Midbrain (tissue), 1 donor: ENCODE measurements around the gene NUP133.
"Not testable (repeated sequence)": the region's sequence is repeated elsewhere in the genome, so short reads cannot be mapped to it uniquely, and the experiment has no call there.

Experiments used
- DNase-seq: peaks from one replicate; lab custom pipeline; 2025; lab: John Stamatoyannopoulos, UW

NUP133 gene

DNA sequence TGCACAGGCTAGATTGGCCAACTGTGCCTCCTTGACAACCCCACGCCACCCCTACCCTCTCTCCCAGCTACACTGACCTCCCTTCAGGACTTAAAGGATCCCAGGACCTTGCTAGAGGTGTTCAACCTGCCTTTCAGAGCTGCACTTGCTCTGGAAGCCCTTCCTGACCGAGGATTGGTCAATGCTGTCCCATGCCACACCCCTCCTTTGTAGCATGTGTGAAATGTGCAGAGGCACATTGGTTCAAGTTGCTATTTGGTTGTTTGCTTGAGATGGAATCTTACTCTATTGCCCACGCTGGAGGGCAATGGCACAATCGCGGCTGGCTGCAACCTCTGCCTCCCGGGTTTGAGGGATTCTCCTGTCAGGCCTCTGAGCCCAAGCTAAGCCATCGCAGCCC, 96.1 kb downstream of the NUP133 start:
- no peak for DNase-seq

DNA sequence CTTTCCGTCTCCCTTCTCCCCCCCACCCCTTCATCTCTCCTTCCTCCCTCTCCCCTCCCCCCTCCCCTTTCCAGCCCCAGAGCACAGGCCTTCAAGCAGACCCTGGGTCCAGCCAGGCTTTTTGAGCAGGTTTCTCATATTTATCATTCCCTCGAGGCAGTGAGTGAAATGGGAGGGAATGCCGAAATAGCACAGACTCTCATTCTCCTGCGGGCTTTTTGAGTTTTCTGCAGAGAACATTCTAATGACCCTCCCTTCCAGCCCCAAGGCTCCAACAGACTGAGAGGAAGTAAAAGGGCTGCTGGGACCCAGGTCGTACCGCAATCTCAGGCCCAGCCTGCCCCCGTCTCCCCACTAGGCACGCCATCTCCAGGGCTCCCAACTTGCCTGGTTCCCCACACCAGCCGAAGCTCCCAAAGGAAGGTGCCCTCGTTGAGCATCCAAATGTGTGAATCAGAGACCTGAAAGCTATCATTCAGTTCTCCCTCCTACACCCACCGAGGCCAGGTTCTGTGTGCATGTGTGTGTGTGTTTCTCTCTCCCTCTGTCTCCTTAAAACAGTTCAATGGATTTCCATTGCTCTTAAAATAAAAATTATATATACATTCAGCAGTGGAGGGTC, 96.6 kb downstream of the NUP133 start:
- DNase-seq = no peak

DNA sequence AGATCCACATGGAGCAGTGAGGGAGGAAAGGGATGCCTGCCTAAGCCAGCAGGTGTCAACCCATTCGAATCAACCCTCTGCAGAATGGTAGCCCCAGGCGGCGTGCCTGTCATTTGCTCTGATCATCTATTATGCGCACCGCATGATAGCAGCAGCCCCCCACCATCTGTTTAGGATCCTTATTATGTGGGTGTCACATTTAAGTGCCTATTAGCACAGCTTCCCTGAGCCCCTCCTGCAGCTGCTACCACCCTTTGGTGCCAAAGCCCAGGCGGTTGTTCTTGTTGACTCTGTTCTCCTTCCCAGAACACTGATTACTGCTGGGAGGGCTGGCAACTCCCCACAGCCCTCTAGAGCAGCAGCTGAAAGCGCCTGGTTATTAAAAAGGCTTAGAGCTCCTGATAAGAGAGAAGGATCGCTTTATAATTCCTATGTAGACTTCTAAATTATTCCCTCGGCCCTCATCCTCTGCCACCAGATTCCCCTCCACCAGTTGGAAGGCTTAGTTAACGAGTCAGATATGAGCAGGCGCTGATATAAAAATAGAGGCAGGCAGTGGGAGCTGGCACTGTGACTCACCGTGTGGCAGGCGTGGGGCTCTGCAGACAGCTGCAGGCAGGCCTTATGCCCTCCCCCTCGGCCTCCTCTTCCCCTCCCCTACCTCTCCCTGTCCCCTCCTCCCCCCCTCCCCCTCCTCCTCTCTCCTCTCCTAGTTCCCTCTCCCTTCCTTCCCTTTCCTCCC, 97.3 kb downstream of the NUP133 start:
- peak; percentile 31 for DNase-seq

DNA sequence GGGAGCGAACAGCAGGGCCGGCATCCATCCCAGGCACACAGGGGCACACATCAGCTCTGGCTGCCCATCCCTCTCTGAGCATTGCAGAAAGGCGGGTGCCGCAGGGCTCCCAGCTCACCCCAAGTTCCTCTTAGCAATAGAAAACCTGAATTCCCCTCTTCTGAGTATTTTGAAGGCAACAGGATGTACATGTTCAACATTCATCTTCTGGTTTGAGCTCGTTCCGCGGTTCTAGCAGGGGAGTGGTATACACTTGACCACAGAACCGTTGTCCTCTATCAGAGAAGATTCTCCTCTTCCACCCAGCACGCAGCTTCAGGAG, 97.8 kb downstream of the NUP133 start:
- DNase-seq = no peak

DNA sequence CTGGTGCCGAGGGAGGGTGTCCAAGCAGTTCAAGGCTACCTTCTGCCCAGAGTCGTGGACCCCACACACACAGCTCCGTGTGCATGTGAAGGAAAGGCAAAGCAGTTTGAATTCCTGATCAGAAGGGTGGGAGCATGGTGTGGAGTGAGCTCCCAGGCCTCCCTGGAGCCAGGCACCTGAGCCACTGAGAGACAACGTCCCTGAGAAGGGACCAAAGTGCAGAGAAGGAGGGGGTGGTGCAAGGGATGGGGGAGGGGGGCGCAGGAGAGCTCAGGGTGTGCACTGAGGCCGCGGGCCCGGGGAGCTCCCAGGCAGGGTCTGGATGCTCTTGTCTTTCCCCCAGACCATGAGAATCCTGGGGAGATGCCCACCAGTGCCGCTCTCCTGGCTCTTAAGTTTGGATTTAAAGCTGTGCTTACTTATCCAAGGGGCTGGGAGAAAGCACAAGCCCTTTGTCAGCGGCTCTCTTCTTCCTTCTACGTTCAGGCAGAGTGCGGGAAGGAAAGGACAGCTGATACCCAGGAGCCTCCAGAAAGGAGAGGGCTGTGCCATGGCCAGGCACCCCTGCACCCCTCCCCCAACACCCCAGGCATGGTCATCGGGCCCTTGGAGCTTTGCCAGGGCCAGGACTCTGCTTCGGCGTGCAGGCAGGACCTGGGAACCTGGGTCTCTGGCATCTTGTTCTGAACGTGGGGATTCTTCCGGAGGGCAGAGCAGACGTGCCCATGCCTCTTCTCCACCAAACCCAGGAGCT, 98.3 kb downstream of the NUP133 start:
- DNase-seq = no peak

DNA sequence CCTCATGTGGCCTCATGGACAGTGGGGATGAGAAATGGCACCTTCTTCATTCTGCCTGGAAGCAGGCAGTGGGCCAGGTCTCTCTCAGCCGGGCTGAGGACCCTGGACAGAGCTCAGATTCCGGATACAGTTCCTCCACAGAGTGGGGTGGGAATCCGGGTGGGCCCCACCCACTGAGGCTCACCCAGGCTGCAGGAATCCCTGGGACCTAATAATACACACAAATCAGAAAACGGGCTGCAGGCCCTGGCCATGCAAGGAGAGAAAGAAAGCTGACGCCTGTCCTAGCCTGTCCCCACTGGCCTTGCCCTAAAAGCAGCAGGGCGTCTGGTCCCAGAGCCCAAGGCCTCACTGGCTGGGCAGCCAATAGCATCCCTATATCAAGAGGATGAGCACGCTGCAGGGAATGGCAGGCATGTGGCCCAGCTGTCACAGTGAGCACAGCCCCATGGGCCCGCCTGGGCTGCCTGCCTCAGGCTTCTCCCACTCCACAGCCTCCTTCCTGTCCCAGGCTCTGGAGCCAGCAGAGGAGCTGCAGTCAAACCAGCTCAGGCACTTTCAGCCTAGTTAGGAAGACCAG, 99.6 kb downstream of the NUP133 start:
- DNase-seq = no peak

DNA sequence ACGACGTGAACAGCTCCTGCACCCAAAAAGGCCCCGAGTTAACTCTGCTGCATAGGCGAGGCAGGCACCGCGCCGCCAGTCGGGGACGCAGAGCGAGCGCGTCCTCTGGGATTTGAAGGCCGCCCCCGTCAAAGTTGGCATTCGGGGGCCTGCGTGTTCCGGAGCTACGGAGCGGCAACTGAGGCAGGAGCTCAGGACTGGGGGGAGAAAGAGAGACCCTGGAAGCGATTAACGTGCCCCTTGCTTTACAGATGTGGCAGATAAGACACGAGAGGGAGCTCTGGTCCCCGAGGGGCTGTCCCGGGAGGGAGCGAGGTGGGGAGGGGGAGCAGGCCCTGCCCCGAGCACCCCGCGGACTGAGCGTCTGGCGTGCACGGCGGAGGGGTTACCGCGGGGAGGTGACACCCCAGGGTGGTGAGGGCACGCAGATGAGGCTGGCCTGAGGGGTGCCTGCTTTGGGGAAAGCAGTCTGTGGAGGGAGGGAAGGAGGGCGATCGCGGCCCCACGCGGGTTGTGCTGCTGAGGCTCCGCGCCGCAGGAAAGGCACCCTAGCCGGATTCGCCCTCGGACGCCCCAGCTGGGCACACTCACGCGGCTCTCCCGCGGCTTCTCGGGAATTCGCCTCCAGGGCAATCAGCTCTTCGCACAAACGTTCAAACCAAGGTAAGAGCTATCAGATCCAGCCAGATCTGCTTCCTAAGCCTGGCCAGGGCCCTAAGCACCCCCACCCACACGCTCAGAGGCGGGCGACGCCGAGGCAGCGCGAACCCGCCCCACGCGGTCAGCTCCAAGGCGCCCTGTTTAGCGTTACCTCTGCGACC, 100.7 kb downstream of the NUP133 start:
- no peak for DNase-seq

DNA sequence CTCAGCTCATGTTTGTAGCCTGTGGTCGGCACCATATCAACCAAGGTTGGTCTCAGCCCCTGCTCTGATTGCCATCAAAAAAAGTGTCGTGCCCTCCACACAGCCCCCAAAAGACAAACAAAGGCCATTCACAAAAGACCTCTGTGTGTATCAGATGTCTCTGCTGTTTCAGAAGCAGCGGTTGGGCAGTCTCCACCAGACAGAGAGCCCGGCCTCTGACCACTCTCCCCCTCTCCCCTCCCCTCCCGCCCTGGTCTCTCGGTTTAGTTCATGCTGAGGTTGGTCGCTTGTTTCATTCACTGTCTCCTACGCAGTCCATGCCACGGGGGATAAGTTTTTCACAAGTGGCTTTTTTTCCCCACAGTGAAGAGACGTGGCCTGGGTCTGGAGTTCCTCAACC, 101.3 kb downstream of the NUP133 start:
- DNase-seq = no peak

DNA sequence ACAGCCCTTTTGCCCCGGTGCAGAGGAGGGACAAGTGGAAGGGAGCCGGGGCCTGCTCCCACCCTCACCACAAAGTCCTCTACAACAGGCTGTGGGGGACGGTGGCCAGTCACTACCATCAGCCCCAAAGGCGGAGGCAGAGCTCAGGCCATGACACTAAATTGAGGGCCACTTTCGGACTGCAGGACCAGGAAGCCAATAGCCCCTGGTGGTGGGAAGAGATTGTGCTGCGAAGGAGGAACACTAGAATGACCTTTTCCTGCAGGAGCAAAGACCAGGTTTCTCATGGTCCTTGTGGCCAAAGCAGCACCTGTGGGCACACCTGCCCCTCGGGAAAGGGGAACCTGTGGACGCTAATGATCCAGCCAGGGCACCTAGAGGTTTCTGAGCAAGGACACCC, 104.6 kb downstream of the NUP133 start:
- no peak for DNase-seq

DNA sequence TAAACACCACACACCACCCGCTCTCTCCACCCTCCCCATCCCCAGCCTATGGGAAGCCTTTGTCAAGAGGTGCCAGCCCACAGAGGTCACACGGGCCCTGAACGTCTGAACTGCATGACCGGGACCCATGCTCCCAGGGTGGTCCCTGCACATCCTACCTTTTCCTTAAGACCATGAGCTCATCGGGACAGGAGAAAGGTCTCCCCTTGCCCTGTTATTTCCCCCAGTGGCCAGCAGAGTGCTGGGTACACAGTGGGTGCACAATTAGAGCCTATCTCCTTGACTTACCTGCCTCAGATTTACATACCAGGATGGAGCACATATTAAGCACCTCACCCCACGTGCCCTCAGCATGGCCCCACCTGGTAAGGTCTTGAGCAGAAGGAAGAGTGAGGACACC, 105.1 kb downstream of the NUP133 start:
- no peak for DNase-seq

DNA sequence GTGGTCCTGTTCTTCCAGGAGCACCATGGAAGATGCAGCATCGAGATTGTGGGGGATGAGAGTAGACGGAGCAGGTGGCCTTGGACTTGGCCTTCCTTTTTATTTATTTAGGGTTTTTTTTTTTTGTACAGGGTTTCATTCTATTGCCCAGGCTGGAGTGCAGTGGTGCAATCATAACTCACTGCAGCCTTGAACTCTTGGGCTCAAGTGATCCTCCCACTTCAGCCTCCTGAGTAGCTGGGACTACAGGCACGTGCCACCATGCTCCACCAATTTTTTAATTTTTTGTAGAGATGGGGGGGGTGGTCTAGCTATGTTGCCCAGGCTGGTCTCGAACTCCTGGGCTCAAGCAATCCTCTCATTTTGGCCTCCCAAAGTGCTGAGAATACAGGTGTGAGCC, 105.8 kb downstream of the NUP133 start:
- not testable (repeated sequence) for DNase-seq

DNA sequence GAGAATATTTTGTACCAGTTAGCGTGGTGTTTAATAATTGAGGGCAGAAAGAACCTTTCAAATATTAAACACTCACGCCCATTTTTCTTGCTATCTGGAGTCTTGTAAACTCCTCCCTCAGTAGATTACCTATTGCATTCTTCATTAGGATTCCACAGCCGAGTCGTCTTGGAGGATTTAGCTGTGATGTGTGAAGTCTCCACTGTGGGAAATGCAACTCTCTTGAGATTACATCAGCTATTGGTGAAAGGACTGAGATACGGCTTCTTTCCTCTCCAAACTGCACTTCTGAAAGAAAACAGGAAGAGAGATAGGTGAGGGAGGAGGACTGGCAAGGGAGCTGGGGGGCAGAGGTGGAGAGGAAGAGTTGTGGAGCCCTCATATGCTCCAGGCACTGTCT, 110.4 kb downstream of the NUP133 start:
- no peak for DNase-seq

DNA sequence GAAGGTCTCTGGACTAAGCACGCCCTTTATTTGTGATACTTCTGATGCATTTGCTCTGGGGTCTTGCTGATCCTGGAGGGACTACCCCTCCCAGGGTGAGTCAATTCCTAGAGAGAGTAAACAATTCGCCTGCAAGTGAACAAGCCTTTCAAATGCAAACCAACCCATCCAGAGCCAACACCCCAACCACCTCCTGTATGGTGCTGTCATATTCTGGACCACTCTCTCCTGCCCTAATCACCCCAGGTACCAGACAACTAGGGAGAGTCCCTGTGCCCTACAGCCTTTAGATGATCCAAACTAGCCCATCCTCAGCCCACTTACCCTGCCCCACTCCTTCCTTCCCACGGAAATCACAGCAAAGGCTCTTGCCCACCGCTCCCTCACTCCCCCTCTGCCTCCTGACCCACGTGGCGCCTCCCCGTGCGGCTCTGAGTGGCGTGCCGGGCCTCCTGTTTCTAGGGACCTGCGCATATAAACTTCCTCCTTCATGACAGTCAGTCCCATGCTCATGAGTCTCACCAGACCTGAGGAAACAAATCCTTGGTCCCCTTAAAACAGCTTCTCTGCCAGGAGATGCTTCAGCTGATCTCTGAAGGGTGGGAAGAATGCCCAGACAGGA, 111.4 kb downstream of the NUP133 start:
- no peak for DNase-seq

DNA sequence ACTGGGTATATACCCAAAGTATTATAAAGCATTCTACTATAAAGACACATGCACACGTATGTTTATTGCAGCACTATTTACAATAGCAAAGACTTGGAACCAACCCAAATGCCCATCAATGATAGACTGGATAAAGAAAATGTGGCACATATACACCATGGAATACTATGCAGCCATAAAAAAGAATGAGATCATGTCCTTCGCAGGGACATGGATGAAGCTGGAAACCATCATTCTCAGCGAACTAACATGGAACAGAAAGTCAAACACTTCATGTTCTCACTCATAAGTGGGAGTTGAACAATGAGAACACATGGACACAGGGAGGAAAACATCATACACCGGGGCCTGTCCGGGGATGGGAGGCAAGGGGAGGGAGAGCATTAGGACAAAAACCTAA, 113.6 kb downstream of the NUP133 start:
- not testable (repeated sequence) for DNase-seq

DNA sequence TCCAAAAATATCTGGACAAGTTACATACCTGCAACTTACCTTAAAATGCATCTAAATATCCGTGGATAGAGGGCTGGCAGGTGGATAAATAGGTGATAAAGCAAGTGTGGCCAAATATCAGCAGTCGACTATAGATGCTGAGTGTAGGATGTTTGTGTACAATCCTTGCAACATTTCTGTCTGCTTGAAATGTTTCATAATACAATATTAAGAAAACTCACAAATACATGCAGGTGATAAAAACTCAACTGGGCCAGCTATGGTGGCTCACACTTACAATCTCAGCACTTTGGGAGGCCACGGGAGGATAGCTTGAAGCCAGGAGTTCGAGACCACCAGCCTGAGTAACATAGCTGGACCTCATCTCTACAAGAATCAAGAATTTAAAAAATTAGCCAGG, 115.2 kb downstream of the NUP133 start:
- DNase-seq = no peak
